Measurements from ENCODE around the gene FAT1.

DNA sequence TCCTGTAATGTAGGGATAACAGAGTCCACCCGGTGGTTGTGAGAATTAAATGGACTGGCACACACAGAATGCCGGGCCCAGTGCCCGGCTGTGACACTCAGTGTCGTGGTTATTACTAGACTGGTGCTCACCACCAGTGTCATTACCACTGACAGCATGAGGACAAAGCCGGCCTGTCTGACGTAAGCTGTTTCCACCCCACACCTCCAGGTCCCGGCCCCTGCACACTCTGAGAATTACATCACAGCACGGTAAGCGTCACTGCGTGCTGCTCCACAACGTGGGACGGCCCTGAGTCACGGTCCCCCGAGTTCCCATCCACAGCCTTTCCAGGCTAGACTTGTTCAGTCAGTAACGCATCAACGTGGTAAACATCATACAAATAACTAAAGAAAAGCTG is 22.9 kb downstream of the FAT1 start:
- TF ChIP-seq, protein P1, sequence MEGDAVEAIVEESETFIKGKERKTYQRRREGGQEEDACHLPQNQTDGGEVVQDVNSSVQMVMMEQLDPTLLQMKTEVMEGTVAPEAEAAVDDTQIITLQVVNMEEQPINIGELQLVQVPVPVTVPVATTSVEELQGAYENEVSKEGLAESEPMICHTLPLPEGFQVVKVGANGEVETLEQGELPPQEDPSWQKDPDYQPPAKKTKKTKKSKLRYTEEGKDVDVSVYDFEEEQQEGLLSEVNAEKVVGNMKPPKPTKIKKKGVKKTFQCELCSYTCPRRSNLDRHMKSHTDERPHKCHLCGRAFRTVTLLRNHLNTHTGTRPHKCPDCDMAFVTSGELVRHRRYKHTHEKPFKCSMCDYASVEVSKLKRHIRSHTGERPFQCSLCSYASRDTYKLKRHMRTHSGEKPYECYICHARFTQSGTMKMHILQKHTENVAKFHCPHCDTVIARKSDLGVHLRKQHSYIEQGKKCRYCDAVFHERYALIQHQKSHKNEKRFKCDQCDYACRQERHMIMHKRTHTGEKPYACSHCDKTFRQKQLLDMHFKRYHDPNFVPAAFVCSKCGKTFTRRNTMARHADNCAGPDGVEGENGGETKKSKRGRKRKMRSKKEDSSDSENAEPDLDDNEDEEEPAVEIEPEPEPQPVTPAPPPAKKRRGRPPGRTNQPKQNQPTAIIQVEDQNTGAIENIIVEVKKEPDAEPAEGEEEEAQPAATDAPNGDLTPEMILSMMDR (IDR thresholded peaks at IDR 0.05) = no peak
- no peak for TF ChIP-seq EZH2 (IDR thresholded peaks at IDR 0.05; ENCODE audit: borderline replicate concordance, insufficient read depth, low read depth, low read length, poor library complexity, severe bottlenecking)
